ENCODE measurements around the gene MACROH2A2. TPM values are rescaled to one million over a fixed set of nuclear protein-coding genes. Genes with fewer than 3 reads are reported as not detected.

MACROH2A2 gene
- total RNA-seq, 1 donor from 2014 or later, result 8.2 TPM

- peaks cover 0 to 13% of the 10 kb centered on the region in 2 donors for H3K4me1 ChIP-seq
- H3K4me3 ChIP-seq, result peak within 1 kb of the TSS; percentile 73 to 96
- TF ChIP-seq CTCF (IDR thresholded peaks at IDR 0.05), result peak in 1 of 3 experiments; percentile 10
- H3K27me3 ChIP-seq, result no peaks in the 10 kb centered on the region
- peak within 1 kb of the TSS; percentile 86 to 89 for H3K27ac ChIP-seq
- H3K9me3 ChIP-seq, result no peaks in the 10 kb centered on the region
- intact Hi-C loops (cut with DNase I), result loop anchor here (1.0 to 10.0 kb wide), 2 partner anchors 14 to 232 kb away; partner anchors contain the start of gene TYSND1
- peak in 1 of 2 donors; percentile 88 for DNase-seq (ENCODE audit: low spot score in 2 of 2)
- peaks cover 0 to 4% of the 10 kb centered on the region in 2 donors for H3K36me3 ChIP-seq
Measured at GRCh38 chr10:70132098-70133029, 79.7 kb downstream of the MACROH2A2 start, which contains the start of gene AIFM2. TSS of gene AIFM2 (minus strand) at chr10:70132825. CDS start at chr10:70124084, 8,741 bp downstream.

GRCh38 chr10:70135046-70135445 lies 82.4 kb downstream of the MACROH2A2 start:
- Histone ChIP-seq H3K27ac (no peak overlapping the region), H3K4me1 (peaks cover 0 to 13% of the 10 kb centered on the region in 2 donors), H3K36me3 (peaks cover 0 to 11% of the 10 kb centered on the region in 2 donors), H3K4me3 (no peak overlapping the region), H3K9me3 (no peaks in the 10 kb centered on the region), H3K27me3 (no peaks in the 10 kb centered on the region)
- DNase-seq (ENCODE audit: low spot score in 2 of 2), result no peak
- intact Hi-C loops (cut with DNase I), result loop anchor here (10.0 kb wide), 1 partner anchor 230 kb away; no protein-coding TSS in a partner anchor
- TF ChIP-seq CTCF (IDR thresholded peaks at IDR 0.05), result no peak

GRCh38 chr10:70135684-70136083 lies 83.0 kb downstream of the MACROH2A2 start:
- no peak for DNase-seq (ENCODE audit: low spot score in 2 of 2)
- no peak for TF ChIP-seq CTCF (IDR thresholded peaks at IDR 0.05)
- Histone ChIP-seq H3K9me3 (no peaks in the 10 kb centered on the region), H3K36me3 (peaks cover 0 to 11% of the 10 kb centered on the region in 2 donors), H3K27me3 (no peaks in the 10 kb centered on the region), H3K4me3 (no peak overlapping the region), H3K4me1 (peaks cover 0 to 13% of the 10 kb centered on the region in 2 donors), H3K27ac (no peak overlapping the region)
- intact Hi-C loops (cut with DNase I), result loop anchor here (10.0 kb wide), 1 partner anchor 229 kb away; no protein-coding TSS in a partner anchor

- peak in 1 of 2 donors; percentile 33 for DNase-seq (ENCODE audit: low spot score in 2 of 2)
- TF ChIP-seq CTCF (IDR thresholded peaks at IDR 0.05), result no peak
- no peaks in the 10 kb centered on the region for H3K9me3 ChIP-seq
- intact Hi-C loops (cut with DNase I), result loop anchor here (10.0 kb wide), 1 partner anchor 228 kb away; no protein-coding TSS in a partner anchor
- no peak overlapping the region for H3K4me3 ChIP-seq
- H3K4me1 ChIP-seq, result peaks cover 0 to 6% of the 10 kb centered on the region in 2 donors
- peaks cover 0 to 11% of the 10 kb centered on the region in 2 donors for H3K36me3 ChIP-seq
- H3K27me3 ChIP-seq, result no peaks in the 10 kb centered on the region
- no peak overlapping the region for H3K27ac ChIP-seq
Measured at GRCh38 chr10:70137135-70137534, 84.5 kb downstream of the MACROH2A2 start.

- Histone ChIP-seq H3K36me3 (peaks cover 0 to 11% of the 10 kb centered on the region in 2 donors), H3K27me3 (no peaks in the 10 kb centered on the region), H3K4me3 (no peak overlapping the region), H3K4me1 (peaks cover 0 to 3% of the 10 kb centered on the region in 2 donors), H3K27ac (no peak overlapping the region), H3K9me3 (no peaks in the 10 kb centered on the region)
- intact Hi-C loops (cut with DNase I), result loop anchor here (10.0 kb wide), 1 partner anchor 227 kb away; no protein-coding TSS in a partner anchor
- peak in 1 of 2 donors; percentile 55 for DNase-seq (ENCODE audit: low spot score in 2 of 2)
- no peak for TF ChIP-seq CTCF (IDR thresholded peaks at IDR 0.05)
Measured at GRCh38 chr10:70137927-70138883, 85.6 kb downstream of the MACROH2A2 start.

Measured in ascending aorta (tissue), 2 donors.